ENCODE measurements around the gene ACSS2. TPM values are rescaled to one million over a fixed set of nuclear protein-coding genes. Genes with fewer than 3 reads are reported as not detected.

Gene ACSS2
- total RNA-seq, 2 donors from 2014 or later, result 17.0 to 34.2 TPM

- Histone ChIP-seq H3K4me1 (ENCODE audit: control insufficient read depth, insufficient read depth, low read length) (no peaks in the 10 kb centered on the region), H3K36me3 (ENCODE audit: control insufficient read depth, insufficient read depth, low read length) (peaks cover 69% of the 10 kb centered on the region), H3K27ac (ENCODE audit: low read depth, low read length) (no peak overlapping the region), H3K9me3 (ENCODE audit: control insufficient read depth, low read length) (no peaks in the 10 kb centered on the region), H3K27me3 (ENCODE audit: control insufficient read depth, insufficient read depth, low read length, poor library complexity, severe bottlenecking) (no peaks in the 10 kb centered on the region), H3K9ac (ENCODE audit: extremely low read depth, low read length, poor library complexity, severe bottlenecking) (no peak overlapping the region), H3K4me3 (ENCODE audit: low read length) (no peak overlapping the region)
- no peak overlapping the region for H3K4me3 Mint-ChIP-seq
- H3K4me1 Mint-ChIP-seq, result no peaks in the 10 kb centered on the region
- no peak overlapping the region for H3K27ac Mint-ChIP-seq
- no peak for DNase-seq
- WGBS, 2 experiments (ENCODE audit: insufficient coverage in 1 of 2, insufficient read length in 1 of 2), result 92 to 96% methylated on average over 4 to 9 of the region's 9 CpGs
- TF ChIP-seq, protein P1, sequence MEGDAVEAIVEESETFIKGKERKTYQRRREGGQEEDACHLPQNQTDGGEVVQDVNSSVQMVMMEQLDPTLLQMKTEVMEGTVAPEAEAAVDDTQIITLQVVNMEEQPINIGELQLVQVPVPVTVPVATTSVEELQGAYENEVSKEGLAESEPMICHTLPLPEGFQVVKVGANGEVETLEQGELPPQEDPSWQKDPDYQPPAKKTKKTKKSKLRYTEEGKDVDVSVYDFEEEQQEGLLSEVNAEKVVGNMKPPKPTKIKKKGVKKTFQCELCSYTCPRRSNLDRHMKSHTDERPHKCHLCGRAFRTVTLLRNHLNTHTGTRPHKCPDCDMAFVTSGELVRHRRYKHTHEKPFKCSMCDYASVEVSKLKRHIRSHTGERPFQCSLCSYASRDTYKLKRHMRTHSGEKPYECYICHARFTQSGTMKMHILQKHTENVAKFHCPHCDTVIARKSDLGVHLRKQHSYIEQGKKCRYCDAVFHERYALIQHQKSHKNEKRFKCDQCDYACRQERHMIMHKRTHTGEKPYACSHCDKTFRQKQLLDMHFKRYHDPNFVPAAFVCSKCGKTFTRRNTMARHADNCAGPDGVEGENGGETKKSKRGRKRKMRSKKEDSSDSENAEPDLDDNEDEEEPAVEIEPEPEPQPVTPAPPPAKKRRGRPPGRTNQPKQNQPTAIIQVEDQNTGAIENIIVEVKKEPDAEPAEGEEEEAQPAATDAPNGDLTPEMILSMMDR (conservative IDR thresholded peaks at IDR 0.05), result no peak
- H3K9me3 Mint-ChIP-seq, result no peaks in the 10 kb centered on the region
- H3K36me3 Mint-ChIP-seq (ENCODE audit: low read depth), result peaks cover 70% of the 10 kb centered on the region
- no peaks in the 10 kb centered on the region for H3K27me3 Mint-ChIP-seq (ENCODE audit: insufficient read depth)
Observed at GRCh38 chr20:34942301-34942700, 65.9 kb downstream of the ACSS2 start.

DNA sequence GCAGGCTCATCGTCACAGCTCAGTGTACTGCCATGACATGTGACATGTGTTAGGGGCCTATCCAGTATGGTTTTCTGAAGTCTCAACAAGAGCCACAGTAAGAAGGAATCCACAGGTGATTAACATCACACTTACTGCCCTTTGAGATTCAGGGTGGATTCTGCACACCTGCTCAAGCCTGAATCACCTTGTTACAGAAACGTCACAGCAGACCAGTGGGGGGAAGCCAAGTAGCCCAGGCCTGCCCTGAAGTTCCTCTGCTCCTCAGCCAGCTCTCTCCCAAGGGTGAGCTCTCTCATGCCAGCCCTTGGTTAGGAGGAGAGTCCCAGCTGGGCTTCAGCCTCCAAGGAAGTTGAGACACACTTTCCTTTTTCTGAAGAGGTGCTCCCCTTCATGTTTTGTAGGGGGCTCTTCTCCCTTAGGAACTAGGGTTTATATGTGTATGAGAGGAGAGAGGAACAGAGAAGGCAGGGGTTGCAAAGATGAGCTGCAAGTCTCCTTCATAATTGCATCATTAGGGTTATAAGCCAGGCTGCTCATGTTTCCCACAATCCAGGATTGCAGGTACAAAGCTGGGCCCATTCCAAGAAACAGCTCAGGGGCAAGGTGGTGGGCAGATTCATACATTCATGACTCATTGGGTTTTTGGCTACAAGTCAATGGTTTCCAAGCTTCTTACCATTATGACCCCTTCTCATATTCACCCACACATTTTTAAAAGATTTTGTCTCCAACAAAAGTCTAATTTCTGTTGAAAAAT, 67.6 kb downstream of the ACSS2 start:
- Histone ChIP-seq H3K27me3 (ENCODE audit: control insufficient read depth, insufficient read depth, low read length, poor library complexity, severe bottlenecking) (no peaks in the 10 kb centered on the region), H3K9ac (ENCODE audit: extremely low read depth, low read length, poor library complexity, severe bottlenecking) (no peak overlapping the region), H3K36me3 (ENCODE audit: control insufficient read depth, insufficient read depth, low read length) (peaks cover 65% of the 10 kb centered on the region), H3K4me3 (ENCODE audit: low read length) (no peak overlapping the region), H3K4me1 (ENCODE audit: control insufficient read depth, insufficient read depth, low read length) (no peaks in the 10 kb centered on the region), H3K9me3 (ENCODE audit: control insufficient read depth, low read length) (no peaks in the 10 kb centered on the region), H3K27ac (ENCODE audit: low read depth, low read length) (no peak overlapping the region)
- TF ChIP-seq, protein P1 (conservative IDR thresholded peaks at IDR 0.05), result no peak
- DNase-seq, result no peak
- 88 to 92% methylated on average over 2 of the region's 2 CpGs for WGBS, 2 experiments (ENCODE audit: insufficient coverage in 1 of 2, insufficient read length in 1 of 2)
- Mint-ChIP-seq H3K27ac (no peak overlapping the region), H3K27me3 (ENCODE audit: insufficient read depth) (no peaks in the 10 kb centered on the region), H3K4me1 (peaks cover under 1% of the 10 kb centered on the region), H3K36me3 (ENCODE audit: low read depth) (peaks cover 60% of the 10 kb centered on the region), H3K4me3 (no peak overlapping the region), H3K9me3 (no peaks in the 10 kb centered on the region)

DNA sequence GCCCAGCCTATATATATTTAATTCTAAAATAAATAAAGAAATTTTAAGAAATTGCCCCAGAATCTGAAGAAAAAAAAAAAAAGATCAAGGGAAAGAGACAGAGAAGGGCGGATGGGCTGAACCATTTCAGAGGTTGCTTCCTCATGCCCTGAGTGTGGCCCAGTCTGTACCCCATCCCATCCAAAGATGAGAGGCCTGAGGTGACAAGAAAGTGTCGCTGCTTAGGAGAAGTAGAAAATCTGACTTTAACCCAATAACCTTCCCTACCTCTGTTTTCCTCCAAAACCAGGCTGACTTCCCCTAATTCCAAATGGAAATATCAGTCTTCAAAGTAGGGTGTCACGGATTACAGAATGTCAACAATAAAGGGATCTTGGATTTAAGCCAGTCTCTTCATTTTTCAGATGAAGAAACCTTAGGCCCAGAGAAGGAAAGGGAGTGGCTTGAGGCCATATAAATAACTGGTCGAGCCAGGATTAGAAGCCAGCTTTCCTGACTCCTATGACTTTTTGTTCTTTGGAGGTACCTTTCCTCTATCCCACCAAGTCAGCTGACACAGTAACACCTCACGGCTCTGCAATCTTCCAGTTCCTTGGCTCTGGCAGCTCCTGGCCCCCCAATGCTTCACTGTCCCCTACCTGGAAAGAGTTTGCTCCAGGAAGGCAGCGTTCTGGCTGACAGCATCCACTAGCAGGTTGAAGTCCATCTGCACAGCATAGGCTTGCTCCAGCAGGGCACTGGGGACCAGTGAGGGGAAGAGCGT, 69.1 kb downstream of the ACSS2 start:
- Mint-ChIP-seq H3K4me3 (no peak overlapping the region), H3K9me3 (no peaks in the 10 kb centered on the region)

More for the DNA sequence above, 69.1 kb downstream of the ACSS2 start:
- Histone ChIP-seq H3K36me3 (ENCODE audit: control insufficient read depth, insufficient read depth, low read length) (peaks cover 53% of the 10 kb centered on the region), H3K27me3 (ENCODE audit: control insufficient read depth, insufficient read depth, low read length, poor library complexity, severe bottlenecking) (no peaks in the 10 kb centered on the region), H3K4me1 (ENCODE audit: control insufficient read depth, insufficient read depth, low read length) (peaks cover 2% of the 10 kb centered on the region), H3K27ac (ENCODE audit: low read depth, low read length) (no peak overlapping the region), H3K9me3 (ENCODE audit: control insufficient read depth, low read length) (no peaks in the 10 kb centered on the region), H3K9ac (ENCODE audit: extremely low read depth, low read length, poor library complexity, severe bottlenecking) (no peak overlapping the region), H3K4me3 (ENCODE audit: low read length) (no peak overlapping the region)
- Mint-ChIP-seq H3K27ac (no peak overlapping the region), H3K27me3 (ENCODE audit: insufficient read depth) (no peaks in the 10 kb centered on the region), H3K4me1 (peaks cover 9% of the 10 kb centered on the region), H3K36me3 (ENCODE audit: low read depth) (peaks cover 50% of the 10 kb centered on the region)
- 97 to 98% methylated on average over 5 to 7 of the region's 7 CpGs for WGBS, 2 experiments (ENCODE audit: insufficient coverage in 1 of 2, insufficient read length in 1 of 2)
- DNase-seq, result no peak
- TF ChIP-seq, protein P1 (conservative IDR thresholded peaks at IDR 0.05), result no peak

All from endodermal cell (in vitro differentiated cells).